HepG2 (cell line): Measurements from ENCODE around the gene SLC4A11.

Experiments
- CREB1 ChIP-seq, 2 experiments: fragments of 450-650 bp in 1 of 2; IDR thresholded peaks; 2 replicates each; pipeline ENCODE4 v1.6.1; 2016 to 2017; ENCODE audit warnings: control low read depth in 1 of 2, mild to moderate bottlenecking in 1 of 2, missing compliant biosample characterization in 1 of 2, missing genetic modification characterization in 1 of 2
- EZH2 ChIP-seq: conservative IDR thresholded peaks from 2 replicates; pipeline ENCODE4 v1.6.1; 2012; ENCODE audit warnings: mild to moderate bottlenecking, low read depth, low read length, moderate library complexity
- MXI1 ChIP-seq: IDR thresholded peaks from 3 replicates; pipeline ENCODE4 v1.6.1; 2012; ENCODE audit warnings: low read depth, low read length, inconsistent platforms, borderline replicate concordance
- NFKBIZ ChIP-seq: IDR thresholded peaks from 2 replicates; pipeline ENCODE4 v1.6.1; 2018; ENCODE audit warnings: missing genetic modification reagents, missing compliant biosample characterization
- POLR2G ChIP-seq: fragments of 200-400 bp; formaldehyde crosslinking; IDR thresholded peaks from 2 replicates; pipeline ENCODE4 v1.6.1; 2018; ENCODE audit warnings: mild to moderate bottlenecking, low read depth, low read length, moderate library complexity
- TBL1XR1 ChIP-seq: fragments of 150-350 bp; IDR thresholded peaks from 2 replicates; pipeline ENCODE4 v1.6.1; 2014; ENCODE audit warnings: borderline replicate concordance, low read length; ENCODE audit not compliant: partially characterized antibody
- TGIF2 ChIP-seq: IDR thresholded peaks from 2 replicates; pipeline ENCODE4 v1.6.1; 2016; ENCODE audit warnings: control low read depth, missing compliant biosample characterization
- ZNF441 ChIP-seq: sonication (generic); formaldehyde crosslinking; IDR thresholded peaks from 2 replicates; pipeline ENCODE4 v1.7.0; 2021; ENCODE audit warnings: missing genetic modification reagents, borderline replicate concordance

- TF ChIP-seq POLR2G, result no peak
- TF ChIP-seq NFKBIZ, result no peak
- no peak for TF ChIP-seq TBL1XR1
- no peak for TF ChIP-seq ZNF441 (CRISPR knock-in tag)
- no peak for TF ChIP-seq MXI1
- no peak for TF ChIP-seq TGIF2
- TF ChIP-seq CREB1 (IDR thresholded peaks at IDR 0.05), result no peak
- TF ChIP-seq CREB1 (CRISPR knock-in tag; IDR thresholded peaks at IDR 0.05), result no peak
- TF ChIP-seq EZH2, result no peak
These were observed 29.1 kb downstream of the SLC4A11 start for GRCh38 chr20:3209946-3210317.
